GM18873 (cell line): ENCODE data around the gene CD248.

ENCODE experiments used
- ATAC-seq: cut with Tn5 transposase; IDR thresholded peaks from one replicate; pipeline ENCODE4 v1.9.1; 2021; ENCODE audit warnings: mild to moderate bottlenecking, moderate library complexity, moderate number of reproducible peaks; ENCODE audit not compliant: unreplicated experiment, low FRiP score

The CD248 gene

GRCh38 chr11:66340596-66341501 lies 24.0 kb upstream of the CD248 start:
- ATAC-seq, result no peak

DNA sequence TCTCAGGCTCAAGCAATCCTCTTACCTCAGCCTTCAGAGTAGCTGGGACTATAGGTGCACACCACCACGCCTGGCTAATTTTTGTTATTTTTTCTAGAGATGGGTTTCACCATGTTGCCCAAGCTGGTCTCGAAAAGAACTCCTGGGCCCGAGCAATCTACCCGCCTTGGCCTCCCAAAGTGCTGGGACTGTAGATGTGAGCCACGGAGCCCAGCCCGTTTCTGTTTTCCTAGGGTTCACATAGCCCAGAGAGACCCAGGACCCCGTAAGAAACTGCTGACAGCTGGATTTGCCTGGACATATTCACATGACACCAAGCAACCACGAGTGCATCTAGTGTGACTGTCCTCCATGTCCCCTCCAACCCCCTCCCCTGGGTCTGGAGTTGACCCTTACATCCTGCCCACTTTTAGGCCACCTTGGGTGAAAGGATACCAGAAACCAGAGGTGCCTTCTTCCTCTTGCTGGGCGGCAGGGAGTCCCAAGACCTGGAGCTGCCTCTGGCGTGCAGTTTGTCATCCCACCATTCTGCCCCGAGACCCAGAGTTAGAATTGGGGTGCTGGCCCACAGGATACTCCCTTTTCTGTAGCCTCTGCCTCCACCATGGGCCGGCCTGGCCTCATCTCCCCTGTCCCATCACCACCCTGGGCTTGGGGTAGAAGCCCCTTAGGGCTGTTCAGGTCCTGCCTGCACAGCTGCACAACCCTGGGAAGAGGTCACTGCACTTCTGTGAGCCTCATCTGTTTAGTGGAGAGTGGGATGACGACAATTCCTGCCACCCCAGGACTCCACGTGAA lies 23.0 kb upstream of the CD248 start:
- ATAC-seq, result no peak

DNA sequence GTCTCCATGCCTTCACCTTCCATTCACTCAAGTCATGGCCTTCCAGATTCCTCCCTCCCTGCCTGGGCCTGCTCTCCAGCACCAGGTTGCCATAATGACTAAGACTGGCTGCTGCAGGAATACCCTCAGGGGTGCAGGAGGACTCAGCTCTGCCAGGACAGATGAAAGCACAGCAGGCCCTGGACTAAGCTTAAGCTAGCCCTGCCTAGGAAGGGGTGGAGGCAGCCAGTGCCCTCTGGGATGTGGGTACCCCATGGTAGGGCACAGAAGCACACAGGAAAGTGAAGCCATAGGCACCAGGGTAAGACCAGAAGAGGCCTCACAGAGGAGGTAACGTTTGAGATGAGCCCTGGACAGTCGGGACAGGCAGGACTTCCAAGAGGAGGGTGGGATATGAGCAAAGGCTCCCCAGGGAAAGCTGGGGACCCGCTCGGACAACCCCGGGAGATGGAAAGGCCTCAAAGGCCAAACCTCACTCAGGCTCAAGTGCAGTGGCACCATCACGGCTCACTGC lies 22.4 kb upstream of the CD248 start:
- no peak for ATAC-seq

GRCh38 chr11:66338276-66339161 lies 21.7 kb upstream of the CD248 start:
- no peak for ATAC-seq

DNA sequence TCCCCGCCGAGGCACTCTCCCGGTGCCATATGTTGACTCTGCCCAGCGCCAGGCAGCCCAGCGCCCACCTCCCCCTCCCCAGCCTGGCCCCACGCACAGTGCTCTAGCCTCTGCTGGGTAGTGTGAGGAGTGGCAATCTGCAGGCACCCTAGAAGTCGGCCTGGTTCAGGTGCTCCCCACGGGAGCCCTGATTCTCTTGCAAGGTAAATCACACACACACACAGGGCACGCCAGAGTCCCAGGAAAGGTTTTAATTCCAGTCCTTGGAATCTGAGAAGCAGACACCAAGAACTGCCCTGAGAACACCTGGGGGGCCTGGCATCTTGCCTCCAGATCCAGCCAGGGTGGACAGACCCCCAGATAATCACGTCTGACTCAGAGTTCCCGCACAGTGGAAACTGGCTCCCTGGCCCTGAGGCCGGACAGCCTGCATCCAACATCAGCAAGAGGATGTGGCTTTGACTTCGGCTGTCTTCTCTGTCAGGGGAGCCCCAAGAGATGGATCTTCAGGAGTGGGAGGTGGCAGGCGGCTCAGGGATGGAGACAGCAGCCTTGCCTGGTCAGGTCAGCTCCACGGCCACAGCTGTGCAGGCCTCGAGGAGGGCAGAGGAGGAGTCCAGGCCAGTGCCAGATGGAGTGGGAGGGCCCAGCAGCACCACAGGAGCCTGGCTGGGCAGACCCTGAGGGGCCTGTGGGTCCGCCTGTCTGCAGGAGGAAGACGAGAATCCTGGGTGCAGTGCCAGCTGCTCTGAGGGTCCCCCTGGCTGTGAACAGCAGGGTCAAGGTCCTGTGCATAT lies 20.5 kb upstream of the CD248 start:
- no peak for ATAC-seq

- peak; percentile 54 for ATAC-seq
Observed at GRCh38 chr11:66336234-66337102, 19.6 kb upstream of the CD248 start, which contains the start of gene RIN1. RIN1 (minus strand) TSS chr11:66336434; CDS start chr11:66336402, 32 bp downstream.

GRCh38 chr11:66335531-66336233 lies 18.8 kb upstream of the CD248 start:
- ATAC-seq, result no peak

DNA sequence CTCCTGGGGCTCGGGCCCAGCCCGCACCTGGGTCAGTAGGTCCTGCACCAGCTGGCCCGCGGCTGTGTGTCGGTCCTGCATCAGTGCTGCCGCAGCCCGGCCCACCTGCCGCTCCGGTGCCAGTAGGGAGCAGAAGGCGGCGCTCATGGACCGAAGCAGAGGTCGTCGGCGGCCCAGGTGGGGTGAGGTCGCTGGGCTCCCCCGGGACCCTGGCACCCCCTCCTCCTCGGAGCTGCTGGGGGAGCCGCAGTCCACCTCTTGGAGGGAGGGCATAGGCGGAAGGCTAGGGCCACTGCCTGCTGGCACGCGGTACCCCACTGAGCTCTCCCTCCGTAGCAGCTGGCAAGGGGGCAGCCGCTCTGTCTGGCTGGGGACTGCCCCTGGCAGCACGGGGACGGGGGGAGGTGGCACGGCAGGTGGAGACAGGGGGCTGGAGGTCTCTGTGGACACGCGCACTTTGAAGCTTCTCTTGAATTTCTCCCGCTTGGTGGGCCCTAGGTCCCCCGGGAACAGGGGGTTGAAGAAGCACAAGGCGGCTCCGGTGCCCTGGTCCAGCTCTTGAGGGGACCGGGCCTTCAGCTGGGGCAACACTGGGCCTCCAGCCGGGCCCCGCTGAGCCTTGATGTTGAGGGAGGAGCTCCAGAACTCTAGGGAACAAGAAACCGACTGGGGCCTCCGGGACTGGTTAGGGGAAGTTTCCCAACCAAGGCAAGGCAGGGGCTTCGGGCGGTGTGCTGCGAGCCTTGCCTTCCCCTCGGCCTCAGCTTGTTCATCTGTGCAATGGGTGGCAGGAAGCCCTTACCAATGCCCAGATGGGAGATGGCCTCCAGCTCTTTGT lies 18.0 kb upstream of the CD248 start:
- no peak for ATAC-seq

- ATAC-seq, result no peak
Observed at GRCh38 chr11:66333896-66334604, 17.2 kb upstream of the CD248 start.

- ATAC-seq, result no peak
Observed at GRCh38 chr11:66333220-66333877, 16.5 kb upstream of the CD248 start.

GRCh38 chr11:66332371-66333219 lies 15.8 kb upstream of the CD248 start:
- no peak for ATAC-seq

- no peak for ATAC-seq
Observed at GRCh38 chr11:66331542-66332370, 14.9 kb upstream of the CD248 start.

- ATAC-seq, result no peak
Observed at GRCh38 chr11:66330931-66331330, 14.1 kb upstream of the CD248 start.

DNA sequence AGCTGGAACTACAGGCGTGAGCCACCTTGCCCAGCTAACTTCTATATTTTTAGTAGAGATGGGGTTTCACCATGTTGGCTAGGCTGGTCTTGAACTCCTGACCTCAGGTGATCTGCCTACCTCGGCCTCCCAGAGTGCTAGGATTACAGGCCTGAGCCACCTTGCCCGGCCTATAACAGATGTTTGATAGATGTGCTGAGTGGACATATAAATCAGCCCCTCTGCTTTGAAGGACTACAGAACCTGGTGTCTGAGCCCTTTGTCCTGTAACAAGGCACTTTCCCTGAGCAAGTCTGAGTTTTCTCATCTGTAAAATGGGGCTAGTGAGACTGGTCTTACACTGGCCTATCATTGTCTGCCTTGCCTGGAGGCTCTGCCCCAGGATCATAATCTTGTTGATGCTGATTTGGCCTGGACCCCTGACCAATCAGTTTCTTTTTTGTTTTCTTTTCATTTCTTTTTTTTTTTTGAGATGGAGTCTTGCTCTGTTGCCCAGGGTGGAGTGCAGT lies 12.4 kb upstream of the CD248 start:
- ATAC-seq, result no peak
